Measurements from ENCODE around the gene IRF7.

GRCh38 chr11:638631-639331, 23.0 kb upstream of the IRF7 start:
- TF ChIP-seq CTCF (IDR thresholded peaks at IDR 0.05) = no peak
- TF ChIP-seq POLR2A (IDR thresholded peaks at IDR 0.05) = no peak
